ENCODE results near the gene PTPRD. TPM values are rescaled to one million over a fixed set of nuclear protein-coding genes. Genes with fewer than 3 reads are reported as not detected.

PTPRD gene
- total and polyA plus RNA-seq, 2 donors from 2014 or later: 6.4 to 78.9 TPM

DNA sequence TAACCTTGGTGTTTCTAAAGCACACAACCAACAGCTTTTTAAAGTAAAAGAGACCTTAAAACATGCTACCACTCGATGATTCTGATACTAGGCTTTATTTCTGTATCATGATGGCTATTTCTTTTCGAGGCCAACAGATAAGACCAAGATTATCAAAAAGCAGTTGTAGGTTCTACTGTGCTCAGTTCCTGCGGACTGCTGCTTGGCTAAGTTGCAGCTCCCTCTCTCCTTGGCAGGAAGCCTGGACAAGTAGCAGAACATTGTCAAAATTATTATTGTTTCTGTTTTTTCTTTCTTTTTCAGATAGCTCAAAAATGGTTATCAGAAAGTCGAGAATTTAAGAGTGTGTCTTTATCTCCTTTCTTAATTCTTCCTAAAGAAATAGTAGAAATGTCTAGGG is 607.6 kb downstream of the PTPRD start:
- DNase-seq: no peak
- no peak for FAIRE-seq
- no peaks in the 10 kb centered on the region for H3K4me1 ChIP-seq (ENCODE audit: control insufficient read depth in 2 of 3, insufficient read depth in 2 of 3, low read depth in 1 of 3, low read length in 3 of 3)

DNA sequence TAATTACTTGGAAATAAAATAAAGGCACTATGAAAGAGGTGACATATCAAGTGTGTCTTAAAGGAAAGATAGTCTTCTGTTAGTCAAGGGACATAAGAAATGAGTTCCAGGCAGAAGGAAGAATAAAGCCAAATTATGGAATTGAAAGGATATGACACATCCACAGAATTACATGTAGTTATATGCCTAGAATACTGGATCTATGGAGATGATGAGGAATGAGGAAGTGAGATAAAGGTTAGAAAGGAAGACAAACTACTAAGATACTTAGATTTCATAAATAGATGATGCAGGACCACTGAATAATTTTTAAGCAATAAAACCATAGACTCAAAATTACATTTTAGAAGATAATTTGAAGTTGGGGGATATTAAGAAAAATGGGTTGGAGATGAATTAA is 609.8 kb downstream of the PTPRD start:
- Histone ChIP-seq H3K9me3 (ENCODE audit: control insufficient read depth in 2 of 3, insufficient read depth in 1 of 3, low read length in 3 of 3) (no peaks in the 10 kb centered on the region), H3K9ac (ENCODE audit: low read length in 3 of 3) (no peak overlapping the region), H3K4me1 (ENCODE audit: control insufficient read depth in 2 of 3, insufficient read depth in 2 of 3, low read depth in 1 of 3, low read length in 3 of 3) (no peaks in the 10 kb centered on the region), H3K36me3 (ENCODE audit: control insufficient read depth in 2 of 3, insufficient read depth in 3 of 3, low read length in 3 of 3) (no peaks in the 10 kb centered on the region), H3K27ac (ENCODE audit: low read depth in 2 of 2, low read length in 2 of 2) (no peak overlapping the region), H3K4me3 (ENCODE audit: low read length in 3 of 3) (no peak overlapping the region), H3K27me3 (ENCODE audit: control insufficient read depth, insufficient read depth, low read length) (no peaks in the 10 kb centered on the region)
- TF ChIP-seq, protein P1, sequence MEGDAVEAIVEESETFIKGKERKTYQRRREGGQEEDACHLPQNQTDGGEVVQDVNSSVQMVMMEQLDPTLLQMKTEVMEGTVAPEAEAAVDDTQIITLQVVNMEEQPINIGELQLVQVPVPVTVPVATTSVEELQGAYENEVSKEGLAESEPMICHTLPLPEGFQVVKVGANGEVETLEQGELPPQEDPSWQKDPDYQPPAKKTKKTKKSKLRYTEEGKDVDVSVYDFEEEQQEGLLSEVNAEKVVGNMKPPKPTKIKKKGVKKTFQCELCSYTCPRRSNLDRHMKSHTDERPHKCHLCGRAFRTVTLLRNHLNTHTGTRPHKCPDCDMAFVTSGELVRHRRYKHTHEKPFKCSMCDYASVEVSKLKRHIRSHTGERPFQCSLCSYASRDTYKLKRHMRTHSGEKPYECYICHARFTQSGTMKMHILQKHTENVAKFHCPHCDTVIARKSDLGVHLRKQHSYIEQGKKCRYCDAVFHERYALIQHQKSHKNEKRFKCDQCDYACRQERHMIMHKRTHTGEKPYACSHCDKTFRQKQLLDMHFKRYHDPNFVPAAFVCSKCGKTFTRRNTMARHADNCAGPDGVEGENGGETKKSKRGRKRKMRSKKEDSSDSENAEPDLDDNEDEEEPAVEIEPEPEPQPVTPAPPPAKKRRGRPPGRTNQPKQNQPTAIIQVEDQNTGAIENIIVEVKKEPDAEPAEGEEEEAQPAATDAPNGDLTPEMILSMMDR (IDR thresholded peaks at IDR 0.05; ENCODE audit: borderline replicate concordance, extremely low read depth, insufficient read depth): no peak
- DNase-seq: no peak
- FAIRE-seq: no peak
- intact Hi-C loops (cut with DNase I): no loop called here

More for the DNA sequence above, 607.6 kb downstream of the PTPRD start:
- no peak overlapping the region for H3K4me3 ChIP-seq (ENCODE audit: low read length in 3 of 3)
- H3K9ac ChIP-seq (ENCODE audit: low read length in 3 of 3): no peak overlapping the region
- no peaks in the 10 kb centered on the region for H3K27me3 ChIP-seq (ENCODE audit: control insufficient read depth, insufficient read depth, low read length)
- TF ChIP-seq, protein P1 (IDR thresholded peaks at IDR 0.05; ENCODE audit: borderline replicate concordance, extremely low read depth, insufficient read depth): no peak
- intact Hi-C loops (cut with DNase I): no loop called here
- no peaks in the 10 kb centered on the region for H3K9me3 ChIP-seq (ENCODE audit: control insufficient read depth in 2 of 3, insufficient read depth in 1 of 3, low read length in 3 of 3)
- H3K36me3 ChIP-seq (ENCODE audit: control insufficient read depth in 2 of 3, insufficient read depth in 3 of 3, low read length in 3 of 3): no peaks in the 10 kb centered on the region
- H3K27ac ChIP-seq (ENCODE audit: low read depth in 2 of 2, low read length in 2 of 2): no peak overlapping the region

DNA sequence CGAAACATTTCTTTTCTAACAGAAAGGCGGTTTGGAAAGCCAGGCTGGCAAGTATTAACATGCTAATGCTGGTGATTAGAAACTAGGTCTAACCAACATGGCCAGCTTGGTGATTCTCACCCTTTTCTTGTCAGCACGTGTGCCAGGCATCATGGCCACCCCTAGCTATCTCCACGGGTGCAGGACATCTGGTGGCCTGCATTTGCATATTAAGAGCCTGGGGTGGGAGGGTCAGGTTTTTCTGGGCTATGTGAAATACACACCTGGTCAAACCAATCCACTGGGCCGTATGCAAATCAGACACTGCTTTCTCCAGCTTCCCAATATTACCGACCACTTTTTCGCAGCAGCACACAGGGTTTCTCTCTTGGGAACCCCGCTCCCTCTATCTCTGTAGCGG is 612.1 kb downstream of the PTPRD start:
- no peak overlapping the region for H3K4me3 ChIP-seq (ENCODE audit: low read length in 3 of 3)
- intact Hi-C loops (cut with DNase I): no loop called here
- no peak overlapping the region for H3K27ac ChIP-seq (ENCODE audit: low read depth in 2 of 2, low read length in 2 of 2)
- TF ChIP-seq, protein P1 (IDR thresholded peaks at IDR 0.05; ENCODE audit: borderline replicate concordance, extremely low read depth, insufficient read depth): no peak
- H3K36me3 ChIP-seq (ENCODE audit: control insufficient read depth in 2 of 3, insufficient read depth in 3 of 3, low read length in 3 of 3): no peaks in the 10 kb centered on the region
- FAIRE-seq (no peak), DNase-seq (no peak)
- H3K4me1 ChIP-seq (ENCODE audit: control insufficient read depth in 2 of 3, insufficient read depth in 2 of 3, low read depth in 1 of 3, low read length in 3 of 3): no peaks in the 10 kb centered on the region
- no peaks in the 10 kb centered on the region for H3K27me3 ChIP-seq (ENCODE audit: control insufficient read depth, insufficient read depth, low read length)
- no peak overlapping the region for H3K9ac ChIP-seq (ENCODE audit: low read length in 3 of 3)
- no peaks in the 10 kb centered on the region for H3K9me3 ChIP-seq (ENCODE audit: control insufficient read depth in 2 of 3, insufficient read depth in 1 of 3, low read length in 3 of 3)

Data from kidney (tissue), 14 donors.